Peyer's patch (tissue), 4 donors: ENCODE data around the gene C11orf58.

ENCODE experiments used
- POLR2A ChIP-seq, 2 donors: fragments of 450-650 bp; IDR thresholded peaks; one replicate each; pipeline ENCODE4 v1.5.1; 2017; ENCODE audit warnings: antibody characterized with exemption in 2 of 2, mild to moderate bottlenecking in 2 of 2, moderate library complexity in 2 of 2
- TF ChIP-seq, protein P1 (sequence below), 6 experiments: fragments of 450-650 bp in 4 of 6; fragments of 200-600 bp in 2 of 6; sonication (generic) in 1 of 6; IDR thresholded peaks; one replicate each; pipeline ENCODE4 v1.5.1; 2017 to 2019; ENCODE audit warnings: antibody characterized with exemption in 6 of 6, mild to moderate bottlenecking in 3 of 6, moderate library complexity in 1 of 6

DNA sequence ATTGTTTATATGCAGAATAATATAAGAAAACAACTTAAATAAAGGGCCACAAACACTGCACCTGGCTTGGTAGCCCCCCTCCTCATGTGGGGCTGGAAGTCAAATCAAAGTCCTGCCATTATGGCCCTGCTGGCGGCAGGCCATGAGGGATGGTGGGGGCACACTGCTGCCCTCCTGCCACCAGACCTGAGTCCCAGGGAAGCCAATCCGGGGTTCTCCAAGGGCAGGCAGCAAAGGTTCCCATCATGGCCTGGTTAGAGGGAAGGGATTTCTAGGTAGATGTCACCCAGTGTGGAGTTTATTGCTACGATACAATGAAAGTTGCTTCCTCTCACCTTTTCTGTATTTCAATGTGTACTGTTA lies 39.1 kb downstream of the C11orf58 start:
- TF ChIP-seq, protein P1, sequence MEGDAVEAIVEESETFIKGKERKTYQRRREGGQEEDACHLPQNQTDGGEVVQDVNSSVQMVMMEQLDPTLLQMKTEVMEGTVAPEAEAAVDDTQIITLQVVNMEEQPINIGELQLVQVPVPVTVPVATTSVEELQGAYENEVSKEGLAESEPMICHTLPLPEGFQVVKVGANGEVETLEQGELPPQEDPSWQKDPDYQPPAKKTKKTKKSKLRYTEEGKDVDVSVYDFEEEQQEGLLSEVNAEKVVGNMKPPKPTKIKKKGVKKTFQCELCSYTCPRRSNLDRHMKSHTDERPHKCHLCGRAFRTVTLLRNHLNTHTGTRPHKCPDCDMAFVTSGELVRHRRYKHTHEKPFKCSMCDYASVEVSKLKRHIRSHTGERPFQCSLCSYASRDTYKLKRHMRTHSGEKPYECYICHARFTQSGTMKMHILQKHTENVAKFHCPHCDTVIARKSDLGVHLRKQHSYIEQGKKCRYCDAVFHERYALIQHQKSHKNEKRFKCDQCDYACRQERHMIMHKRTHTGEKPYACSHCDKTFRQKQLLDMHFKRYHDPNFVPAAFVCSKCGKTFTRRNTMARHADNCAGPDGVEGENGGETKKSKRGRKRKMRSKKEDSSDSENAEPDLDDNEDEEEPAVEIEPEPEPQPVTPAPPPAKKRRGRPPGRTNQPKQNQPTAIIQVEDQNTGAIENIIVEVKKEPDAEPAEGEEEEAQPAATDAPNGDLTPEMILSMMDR (IDR thresholded peaks at IDR 0.05): no peak
- TF ChIP-seq POLR2A (IDR thresholded peaks at IDR 0.05): no peak
